DND-41 (cell line): ENCODE results near the gene PAK4.

Experiments used
- EZH2 ChIP-seq: IDR thresholded peaks from 3 replicates; pipeline ENCODE4 v1.6.1; 2012; ENCODE audit warnings: borderline replicate concordance, low read depth, mild to moderate bottlenecking, moderate library complexity, low read length, inconsistent platforms; ENCODE audit not compliant: severe bottlenecking
- TF ChIP-seq, protein P1 (sequence below): IDR thresholded peaks from 2 replicates; pipeline ENCODE4 v1.5.1; 2012; ENCODE audit warnings: borderline replicate concordance, low read length, moderate library complexity, mild to moderate bottlenecking; ENCODE audit not compliant: poor library complexity, severe bottlenecking; ENCODE audit errors: extremely low read depth

DNA sequence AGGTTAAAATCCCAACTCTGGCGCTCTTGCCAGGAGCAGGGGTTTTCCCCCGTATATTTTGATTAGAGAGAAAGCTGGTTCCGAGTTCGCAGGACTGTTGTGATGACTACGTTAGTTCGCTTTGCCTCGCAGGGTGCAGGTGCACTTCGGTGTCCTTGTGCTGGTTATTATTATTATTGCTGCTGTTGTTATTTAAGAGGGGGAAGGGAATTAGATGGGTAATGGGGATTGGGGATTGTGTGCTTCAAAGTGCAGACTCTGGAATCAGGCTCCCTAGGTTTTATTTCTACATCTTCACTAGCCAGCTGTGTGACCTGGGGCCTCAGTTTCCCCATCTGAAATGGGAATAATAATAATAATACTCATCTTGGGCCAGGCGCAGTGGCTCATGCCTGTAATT lies 26.2 kb upstream of the PAK4 start:
- TF ChIP-seq, protein P1, sequence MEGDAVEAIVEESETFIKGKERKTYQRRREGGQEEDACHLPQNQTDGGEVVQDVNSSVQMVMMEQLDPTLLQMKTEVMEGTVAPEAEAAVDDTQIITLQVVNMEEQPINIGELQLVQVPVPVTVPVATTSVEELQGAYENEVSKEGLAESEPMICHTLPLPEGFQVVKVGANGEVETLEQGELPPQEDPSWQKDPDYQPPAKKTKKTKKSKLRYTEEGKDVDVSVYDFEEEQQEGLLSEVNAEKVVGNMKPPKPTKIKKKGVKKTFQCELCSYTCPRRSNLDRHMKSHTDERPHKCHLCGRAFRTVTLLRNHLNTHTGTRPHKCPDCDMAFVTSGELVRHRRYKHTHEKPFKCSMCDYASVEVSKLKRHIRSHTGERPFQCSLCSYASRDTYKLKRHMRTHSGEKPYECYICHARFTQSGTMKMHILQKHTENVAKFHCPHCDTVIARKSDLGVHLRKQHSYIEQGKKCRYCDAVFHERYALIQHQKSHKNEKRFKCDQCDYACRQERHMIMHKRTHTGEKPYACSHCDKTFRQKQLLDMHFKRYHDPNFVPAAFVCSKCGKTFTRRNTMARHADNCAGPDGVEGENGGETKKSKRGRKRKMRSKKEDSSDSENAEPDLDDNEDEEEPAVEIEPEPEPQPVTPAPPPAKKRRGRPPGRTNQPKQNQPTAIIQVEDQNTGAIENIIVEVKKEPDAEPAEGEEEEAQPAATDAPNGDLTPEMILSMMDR = no peak
- no peak for TF ChIP-seq EZH2
